D721Med (cell line): ENCODE data around the gene SDK1.

Experiments
- DNase-seq: peaks from one replicate; pipeline ENCODE4 v3.0.0; 2011; ENCODE audit warnings: low spot score; ENCODE audit not compliant: insufficient read length
- FAIRE-seq: peaks from 2 replicates; lab custom pipeline; 2011; peaks lifted over from hg19 to GRCh38; lab: Jason Lieb, UNC
- TF ChIP-seq, protein P1 (sequence below): IDR thresholded peaks from 2 replicates; pipeline ENCODE4 v1.5.1; 2012; ENCODE audit warnings: mild to moderate bottlenecking, control low read depth; ENCODE audit not compliant: insufficient read depth; ENCODE audit errors: missing control alignments

Gene SDK1

DNA sequence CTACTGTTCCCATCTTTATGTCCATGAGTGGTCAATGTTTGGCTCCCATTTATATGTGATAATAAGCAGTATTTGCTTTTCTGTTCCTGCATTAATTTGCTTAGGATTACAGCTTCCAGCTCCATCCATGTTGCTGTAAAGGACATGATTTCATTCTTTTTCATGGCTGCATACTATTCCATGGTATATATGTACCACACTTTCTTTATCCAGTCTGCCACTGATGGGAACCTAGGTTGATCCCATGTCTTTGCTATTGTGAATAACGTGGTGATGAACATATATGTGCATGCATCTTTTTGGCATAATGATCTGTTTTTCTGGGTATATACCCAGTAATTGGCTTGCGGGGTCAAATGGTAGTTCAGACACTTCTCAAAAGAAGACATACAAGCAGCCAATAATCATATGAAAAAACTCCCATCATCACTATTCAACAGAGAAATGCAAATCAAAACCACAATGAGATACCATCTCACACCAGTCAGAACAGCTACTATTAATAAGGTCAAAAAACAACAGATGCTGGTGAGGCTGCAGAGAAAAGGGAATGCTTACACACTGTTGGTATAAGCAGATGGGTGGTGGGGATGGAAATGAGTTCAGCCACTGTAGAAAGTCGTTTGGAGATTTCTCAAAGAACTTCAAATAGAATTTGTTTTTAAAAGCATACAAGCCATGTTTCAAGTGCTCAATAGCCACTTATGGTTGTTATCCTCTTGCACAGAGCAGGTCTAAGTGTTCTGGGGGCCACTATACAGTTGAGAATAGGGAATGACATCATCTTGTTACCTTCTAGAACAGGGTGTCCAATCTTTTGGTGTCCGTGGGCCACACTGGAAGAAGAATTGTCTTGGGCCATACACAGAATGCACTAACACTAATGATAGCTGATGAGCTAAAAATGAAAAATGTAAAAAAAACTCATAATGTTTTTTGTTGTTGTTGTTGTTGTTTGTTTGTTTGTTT lies 23.2 kb upstream of the SDK1 start:
- DNase-seq = no peak
- no peak for FAIRE-seq
- TF ChIP-seq, protein P1, sequence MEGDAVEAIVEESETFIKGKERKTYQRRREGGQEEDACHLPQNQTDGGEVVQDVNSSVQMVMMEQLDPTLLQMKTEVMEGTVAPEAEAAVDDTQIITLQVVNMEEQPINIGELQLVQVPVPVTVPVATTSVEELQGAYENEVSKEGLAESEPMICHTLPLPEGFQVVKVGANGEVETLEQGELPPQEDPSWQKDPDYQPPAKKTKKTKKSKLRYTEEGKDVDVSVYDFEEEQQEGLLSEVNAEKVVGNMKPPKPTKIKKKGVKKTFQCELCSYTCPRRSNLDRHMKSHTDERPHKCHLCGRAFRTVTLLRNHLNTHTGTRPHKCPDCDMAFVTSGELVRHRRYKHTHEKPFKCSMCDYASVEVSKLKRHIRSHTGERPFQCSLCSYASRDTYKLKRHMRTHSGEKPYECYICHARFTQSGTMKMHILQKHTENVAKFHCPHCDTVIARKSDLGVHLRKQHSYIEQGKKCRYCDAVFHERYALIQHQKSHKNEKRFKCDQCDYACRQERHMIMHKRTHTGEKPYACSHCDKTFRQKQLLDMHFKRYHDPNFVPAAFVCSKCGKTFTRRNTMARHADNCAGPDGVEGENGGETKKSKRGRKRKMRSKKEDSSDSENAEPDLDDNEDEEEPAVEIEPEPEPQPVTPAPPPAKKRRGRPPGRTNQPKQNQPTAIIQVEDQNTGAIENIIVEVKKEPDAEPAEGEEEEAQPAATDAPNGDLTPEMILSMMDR = no peak

DNA sequence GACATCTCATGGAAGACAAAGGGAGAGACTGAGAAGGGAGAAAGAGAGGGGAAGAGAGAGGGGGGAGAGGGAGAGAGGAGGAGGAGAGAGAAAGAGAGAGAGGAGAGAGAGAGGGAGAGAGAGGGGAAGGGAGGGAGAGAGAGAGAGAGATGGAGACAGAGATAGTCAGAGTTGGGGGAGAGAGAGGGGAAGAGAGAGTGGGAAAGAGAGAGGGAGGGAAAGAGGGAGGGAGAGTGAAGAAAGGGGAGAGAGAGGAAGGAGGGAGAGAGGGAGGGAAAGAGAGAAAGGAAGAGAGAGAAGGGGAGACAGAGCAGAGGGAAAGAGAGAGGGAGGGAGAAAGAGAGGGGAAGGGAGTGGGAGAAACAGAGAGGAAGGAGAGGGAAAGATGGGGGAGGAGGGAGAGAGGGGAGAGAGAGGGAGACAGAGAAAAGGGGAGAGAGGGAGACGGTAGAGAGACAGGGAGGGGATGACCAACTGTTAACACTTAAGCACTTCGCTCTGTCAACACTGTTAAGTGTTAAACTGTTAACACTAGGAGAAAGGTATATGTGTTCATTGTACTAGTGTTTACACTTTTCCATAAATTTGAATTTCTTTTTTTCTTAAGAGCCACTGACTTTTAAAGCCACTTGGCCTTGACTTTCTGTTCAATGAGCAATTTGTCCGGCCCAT lies 21.8 kb upstream of the SDK1 start:
- DNase-seq (no peak), FAIRE-seq (no peak)
- TF ChIP-seq, protein P1 = no peak

DNA sequence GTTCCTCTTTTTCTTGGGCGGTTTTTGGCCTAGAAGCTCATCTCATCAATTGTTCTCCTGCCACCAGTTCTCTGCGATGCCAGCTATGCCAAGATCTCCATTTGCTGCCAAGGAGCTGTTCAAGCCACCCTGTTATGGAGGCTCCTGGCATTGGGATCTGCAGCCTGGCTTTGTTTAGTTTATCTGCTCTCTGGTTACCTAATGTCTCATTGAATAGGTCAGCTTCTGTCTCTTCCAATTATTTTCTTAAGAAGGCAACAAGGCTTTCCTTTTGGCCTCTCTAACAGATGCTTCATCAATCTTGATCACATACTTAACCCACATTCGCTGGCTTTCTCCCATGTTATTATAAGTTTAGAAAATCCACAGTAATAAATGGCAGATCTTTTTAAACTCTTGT lies 20.6 kb upstream of the SDK1 start:
- TF ChIP-seq, protein P1 = no peak
- FAIRE-seq (no peak), DNase-seq (no peak)

DNA sequence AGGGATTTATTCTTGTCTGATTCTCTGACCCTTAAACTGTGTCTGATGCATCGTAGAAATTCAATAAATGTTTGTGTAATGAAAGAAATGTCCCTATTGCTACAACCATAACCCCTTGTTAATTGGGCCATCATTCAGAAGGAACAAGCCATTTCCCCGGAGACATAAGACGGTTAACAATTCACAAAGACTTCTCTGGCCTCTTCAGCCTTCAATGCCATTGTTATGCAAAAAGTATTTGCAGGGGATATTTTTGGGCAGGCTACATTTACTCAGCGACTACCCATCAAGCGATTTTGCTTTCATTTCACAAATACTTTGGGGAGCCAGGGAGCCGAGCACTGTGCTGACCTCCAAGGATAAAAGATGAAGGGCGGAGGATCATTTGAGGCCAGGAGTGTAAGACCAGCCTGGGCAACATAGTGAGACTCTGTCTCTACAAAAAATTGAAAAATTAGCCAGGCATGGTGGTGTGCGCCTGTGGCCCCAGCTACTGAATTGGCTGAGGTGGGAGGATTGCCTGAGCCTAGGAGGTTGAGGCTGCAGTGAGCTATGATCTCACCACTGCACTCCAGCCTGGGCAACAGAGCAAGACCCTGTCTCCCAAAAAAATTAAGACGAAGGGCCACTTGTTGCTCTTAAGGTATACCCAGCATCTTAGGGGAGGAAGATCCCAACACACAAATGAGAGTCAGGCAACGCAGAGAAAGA lies 20.0 kb upstream of the SDK1 start:
- FAIRE-seq (no peak), DNase-seq (no peak)
- TF ChIP-seq, protein P1 = no peak

DNA sequence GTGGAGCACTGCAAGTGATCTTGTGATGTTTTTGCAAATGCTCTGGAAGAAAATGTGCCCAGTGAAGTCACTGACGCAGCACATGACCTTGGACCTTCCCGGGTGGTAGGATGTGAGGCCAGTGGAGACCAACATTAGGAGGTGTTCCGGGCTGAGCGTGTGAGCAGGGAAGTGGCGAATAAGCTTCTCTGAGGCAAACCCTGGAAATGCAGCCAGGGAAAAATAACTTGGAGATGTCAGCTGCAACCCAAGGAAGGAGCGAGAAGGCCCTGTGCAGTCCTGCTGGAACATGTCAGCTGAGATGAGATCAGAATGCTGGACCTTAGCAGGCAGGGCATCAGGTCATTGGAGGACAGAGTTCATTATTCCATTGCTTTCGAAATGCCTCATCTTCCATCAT lies 18.6 kb upstream of the SDK1 start:
- no peak for FAIRE-seq
- DNase-seq = no peak
- TF ChIP-seq, protein P1 = no peak

DNA sequence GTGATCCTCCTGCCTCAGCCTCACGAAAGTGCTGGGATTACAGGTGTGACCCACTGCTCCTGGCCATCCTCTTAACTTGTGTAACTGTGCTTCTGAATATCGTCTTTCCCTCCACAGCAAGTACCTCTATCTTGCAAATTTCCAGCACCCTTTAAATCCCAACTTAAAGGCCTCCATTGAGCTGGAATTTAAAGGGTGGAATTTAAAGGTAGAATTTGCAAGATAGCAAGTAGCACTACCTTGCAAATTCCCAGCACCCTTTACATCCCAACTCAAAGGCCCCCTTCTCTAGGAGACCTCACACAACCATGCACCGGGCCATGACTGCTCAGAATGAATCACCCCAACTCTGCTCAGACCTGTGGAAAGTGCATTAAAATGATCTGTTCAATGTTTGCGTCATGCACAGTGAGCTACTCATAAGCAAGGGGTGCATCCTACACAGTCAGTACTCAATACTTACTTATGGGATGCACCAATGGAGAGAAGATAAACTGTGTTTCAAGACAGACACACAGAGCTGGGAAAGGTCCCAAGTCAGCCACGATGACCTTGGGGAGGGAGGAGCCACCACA lies 17.8 kb upstream of the SDK1 start:
- DNase-seq = no peak
- TF ChIP-seq, protein P1 = no peak
- FAIRE-seq = no peak
